Endometrium (tissue), 2 donors: ENCODE results near the gene BMP6.

Source experiments
- FAIRE-seq: peaks from 2 replicates; lab custom pipeline; 2012; peaks lifted over from hg19 to GRCh38; lab: Jason Lieb, UNC
- donor health status: control.
- donor health status: control.

The BMP6 gene

DNA sequence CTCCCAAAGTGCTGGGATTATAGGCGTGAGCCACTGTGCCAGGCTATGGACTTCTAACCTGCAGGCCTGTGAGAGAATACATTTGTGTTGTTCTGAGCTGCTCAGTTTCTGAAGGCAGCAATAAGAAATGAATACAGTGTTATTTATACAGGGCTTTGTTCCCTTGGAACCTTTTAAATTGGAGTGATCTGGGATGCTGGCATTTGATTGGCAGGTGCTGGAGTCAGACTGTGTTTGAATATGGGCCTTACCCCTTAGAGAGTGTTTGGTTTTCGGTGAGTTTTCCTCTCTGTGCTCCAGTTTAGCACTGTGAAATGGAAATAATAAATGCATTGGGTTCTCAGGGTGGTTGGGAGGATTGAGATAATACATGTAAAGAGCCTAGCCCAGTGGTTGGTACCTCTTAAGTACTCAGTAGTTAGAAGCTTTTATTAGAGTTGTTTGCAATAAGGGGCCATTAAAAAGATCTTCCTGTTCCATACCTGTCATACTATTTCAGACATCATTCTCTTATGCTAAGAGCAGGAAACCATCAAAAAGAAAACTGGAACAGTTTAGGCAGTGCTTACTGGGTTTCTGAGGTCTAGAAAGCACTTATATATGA is 22.1 kb downstream of the BMP6 start:
- no peak for FAIRE-seq

DNA sequence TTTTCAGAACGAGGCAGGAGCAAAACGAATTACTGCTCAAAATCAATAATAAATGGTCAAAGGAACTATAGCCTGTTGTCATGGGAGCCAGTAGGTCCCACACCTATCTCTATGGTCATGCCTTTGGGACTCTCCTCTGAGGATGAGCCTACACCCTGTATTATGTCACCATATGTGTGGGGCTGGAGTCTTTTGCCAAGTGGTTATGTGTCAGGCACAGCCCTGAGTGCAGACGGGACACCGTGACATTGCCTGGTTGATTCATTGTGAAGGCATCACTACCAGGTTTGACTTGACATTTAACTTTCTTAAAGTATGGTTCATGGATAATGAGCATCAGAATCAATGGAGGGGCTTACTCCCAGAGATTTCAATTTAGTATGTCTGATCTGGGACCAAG is 23.6 kb downstream of the BMP6 start:
- FAIRE-seq = no peak

DNA sequence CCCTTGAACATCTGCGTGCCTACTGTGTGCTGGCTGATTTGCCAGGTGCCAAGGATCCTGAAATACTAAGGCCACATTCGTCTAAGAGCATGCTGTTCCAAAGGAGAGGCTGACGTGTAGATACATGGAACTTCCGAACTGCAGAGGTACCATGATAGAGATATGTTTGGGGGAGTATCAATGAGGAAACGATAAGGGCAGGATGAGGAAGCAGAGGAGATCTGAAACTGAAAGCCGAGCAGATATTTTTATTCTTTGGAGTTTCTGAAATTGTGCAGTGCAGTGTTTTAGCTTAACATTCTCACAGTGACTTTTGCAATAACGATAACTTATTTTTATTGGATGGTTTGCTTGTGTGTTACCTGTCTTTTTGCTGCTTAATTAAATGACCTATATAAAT is 24.3 kb downstream of the BMP6 start:
- no peak for FAIRE-seq

DNA sequence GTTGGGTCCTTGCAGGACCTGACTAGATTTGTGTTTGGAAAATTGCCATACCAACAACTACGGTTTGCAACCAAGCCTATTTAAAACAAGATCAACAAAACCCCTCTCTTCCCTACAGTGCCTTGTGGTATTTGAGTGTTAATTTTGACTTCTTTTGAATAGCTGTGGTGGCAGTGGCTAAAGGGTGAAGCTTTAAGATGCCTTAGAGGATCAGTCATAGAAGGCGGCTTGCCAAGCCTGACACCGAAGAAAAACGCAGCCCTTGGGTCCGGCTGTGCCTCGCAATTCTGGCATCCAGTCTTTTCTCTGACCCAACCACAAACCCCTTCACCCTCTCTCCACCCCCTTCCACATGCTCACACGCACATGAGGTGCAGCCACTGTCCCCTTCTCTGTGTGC is 32.6 kb downstream of the BMP6 start:
- no peak for FAIRE-seq

DNA sequence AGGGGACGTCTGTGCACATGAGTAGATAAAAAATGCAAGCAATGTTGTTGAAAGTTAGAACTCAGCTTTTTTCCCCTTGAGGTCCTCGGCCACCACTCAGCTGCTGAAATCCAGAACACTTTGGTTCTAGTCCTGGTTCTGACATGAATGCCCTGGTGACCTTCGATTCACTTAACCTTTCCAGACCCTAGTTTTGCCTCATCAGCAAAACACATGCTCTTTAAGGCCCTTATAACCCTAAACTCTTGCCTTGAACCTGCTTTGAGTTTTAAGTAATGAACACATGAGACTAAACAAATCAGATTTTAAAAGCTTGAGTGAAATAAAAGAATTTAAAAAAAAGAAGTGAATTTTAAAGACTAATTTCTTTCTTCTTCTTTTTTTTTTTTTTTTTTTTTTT is 33.4 kb downstream of the BMP6 start:
- no peak for FAIRE-seq

DNA sequence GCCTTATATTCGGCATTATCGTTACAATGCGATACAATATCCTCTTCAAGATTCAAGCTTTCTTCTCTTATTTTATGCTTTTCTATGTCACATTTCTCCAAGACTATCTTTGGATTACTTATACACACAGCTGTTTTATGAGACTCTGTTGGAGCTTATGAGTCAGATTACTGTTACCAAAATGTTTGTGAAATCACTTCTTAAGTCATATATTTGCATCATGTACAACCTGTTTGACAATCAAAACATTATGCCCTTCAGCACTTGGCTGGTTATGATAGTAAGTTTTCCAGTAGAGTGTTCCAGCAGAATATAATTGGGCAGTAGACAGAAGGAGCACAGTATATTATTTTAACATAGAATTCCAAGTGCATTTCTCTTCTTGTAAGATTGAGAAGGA is 35.2 kb downstream of the BMP6 start:
- FAIRE-seq = no peak

DNA sequence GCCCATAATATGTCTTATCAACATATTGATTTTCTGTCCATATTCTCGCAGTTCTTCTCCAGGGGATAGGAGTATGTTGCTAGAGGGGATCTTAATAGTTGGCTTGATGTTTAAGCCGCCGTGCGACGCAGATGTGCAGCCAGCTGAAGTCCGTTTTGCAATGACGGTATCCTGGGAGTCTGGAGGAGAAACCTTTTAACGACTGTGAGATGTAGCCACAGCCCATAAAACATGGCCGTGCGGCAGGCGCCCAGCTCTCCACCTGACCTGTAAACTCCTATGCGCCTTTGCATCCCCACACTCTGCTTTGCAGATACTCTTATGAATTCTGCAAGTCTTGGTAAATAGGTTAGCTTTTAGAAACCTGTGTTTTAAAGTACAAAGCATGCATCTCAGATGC is 36.9 kb downstream of the BMP6 start:
- no peak for FAIRE-seq

DNA sequence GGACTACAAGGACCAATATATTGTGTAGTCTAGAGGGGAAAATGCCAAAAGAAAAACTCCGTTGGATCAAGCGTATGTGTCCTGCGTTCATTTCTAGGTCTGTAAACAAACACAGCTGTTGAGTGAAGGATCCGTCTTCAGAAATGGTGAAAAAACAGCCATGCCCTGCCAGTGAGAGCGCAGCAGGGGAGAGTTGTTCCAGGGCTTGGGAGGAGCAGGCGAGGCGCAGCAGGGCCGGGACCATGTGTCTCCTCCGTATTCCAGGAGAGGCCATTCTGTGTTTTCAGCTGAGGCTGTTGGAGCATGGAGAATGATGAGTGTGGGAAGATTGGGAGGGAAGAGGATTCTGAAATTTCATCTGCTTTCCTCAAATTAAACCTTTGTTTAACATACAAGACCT is 38.0 kb downstream of the BMP6 start:
- FAIRE-seq = no peak

DNA sequence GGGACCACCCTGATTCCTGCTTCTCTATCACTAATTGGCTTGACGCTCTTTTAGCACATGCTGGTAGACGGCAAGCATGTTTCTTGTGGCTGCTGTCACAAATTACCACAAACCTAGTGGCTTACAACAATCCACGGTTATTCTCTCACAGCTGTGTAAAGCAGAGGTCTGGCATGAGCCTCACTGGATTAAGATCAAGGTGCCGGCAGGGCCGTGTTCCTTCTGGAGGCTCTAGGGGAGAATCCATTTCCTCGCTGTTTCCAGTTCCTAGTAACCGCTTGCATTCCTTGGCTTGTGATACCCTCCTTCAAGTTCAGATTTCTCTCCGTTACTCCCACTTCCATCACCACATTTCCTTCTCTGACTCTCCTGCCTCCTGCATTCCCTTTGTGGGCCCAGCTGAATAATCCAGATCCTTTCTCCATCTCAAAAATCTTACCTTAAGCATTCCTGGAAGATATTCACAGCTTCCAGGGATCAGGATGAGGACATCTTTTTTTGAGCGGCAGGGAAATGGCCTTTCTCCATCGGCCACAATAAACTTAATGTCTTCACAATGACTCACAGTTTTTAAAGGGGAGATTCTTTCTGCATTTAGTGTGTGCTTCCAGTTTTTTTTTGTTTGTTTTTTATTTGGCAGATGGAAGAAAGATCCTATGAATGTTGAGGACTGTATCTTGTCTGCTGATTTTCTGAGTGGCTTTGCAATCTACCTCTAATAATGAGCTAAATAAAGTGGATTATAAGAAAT is 39.9 kb downstream of the BMP6 start:
- FAIRE-seq = no peak

DNA sequence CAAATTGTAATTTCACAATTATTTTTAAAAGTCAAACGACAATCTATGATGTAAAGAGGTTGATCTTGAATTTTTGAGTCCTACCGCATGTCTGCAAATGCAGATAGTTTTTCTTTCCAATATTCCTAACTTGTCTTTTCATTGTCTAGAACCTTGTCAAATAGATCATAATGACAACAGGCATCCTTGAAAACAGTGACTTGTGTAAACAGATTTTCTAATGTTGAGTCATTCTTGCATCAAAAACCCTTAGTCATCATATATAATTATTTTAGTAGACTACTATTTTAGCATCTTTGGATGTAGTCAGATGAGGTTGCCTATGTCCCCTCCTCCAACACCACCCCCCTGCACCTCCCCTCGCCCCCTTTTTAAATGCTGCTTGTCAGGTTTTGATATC is 43.8 kb downstream of the BMP6 start:
- no peak for FAIRE-seq

DNA sequence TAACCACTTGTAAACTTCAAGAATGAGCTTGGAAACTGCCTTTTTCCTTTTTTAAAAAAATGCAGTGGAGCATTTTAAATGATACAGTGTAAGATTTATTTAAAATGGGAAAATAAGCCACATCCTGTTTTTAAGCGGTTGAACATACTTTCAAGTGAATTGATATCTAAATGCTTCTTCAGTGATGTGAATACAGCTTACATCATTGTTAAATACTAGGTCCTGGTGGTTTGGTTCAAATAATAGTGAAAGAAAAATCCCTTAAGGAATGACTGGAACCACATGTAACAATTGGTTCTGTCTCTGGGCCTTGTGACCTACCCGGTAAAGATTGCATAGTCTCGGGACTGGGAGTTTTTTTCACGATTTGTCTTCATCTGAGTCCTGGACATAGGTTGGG is 44.2 kb downstream of the BMP6 start:
- FAIRE-seq = no peak

DNA sequence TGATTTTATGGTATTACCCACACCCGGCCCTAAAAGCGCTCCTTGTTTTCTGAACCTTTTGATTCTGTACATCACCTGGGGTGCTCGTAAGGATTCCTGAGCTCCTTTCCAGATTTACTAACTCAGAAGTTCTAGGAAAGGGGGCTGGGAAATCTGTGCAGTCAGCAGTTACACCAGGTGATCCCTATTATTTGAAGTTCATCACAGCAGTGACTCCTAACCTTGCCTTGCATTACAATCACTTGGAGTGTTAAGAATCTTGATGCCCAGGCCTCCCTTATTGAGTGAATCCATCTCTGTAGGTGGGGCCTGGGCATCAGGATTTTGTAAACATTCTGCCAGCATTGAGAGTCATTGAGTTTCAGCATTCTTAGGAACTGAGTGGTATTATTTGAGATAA is 44.7 kb downstream of the BMP6 start:
- FAIRE-seq = no peak

DNA sequence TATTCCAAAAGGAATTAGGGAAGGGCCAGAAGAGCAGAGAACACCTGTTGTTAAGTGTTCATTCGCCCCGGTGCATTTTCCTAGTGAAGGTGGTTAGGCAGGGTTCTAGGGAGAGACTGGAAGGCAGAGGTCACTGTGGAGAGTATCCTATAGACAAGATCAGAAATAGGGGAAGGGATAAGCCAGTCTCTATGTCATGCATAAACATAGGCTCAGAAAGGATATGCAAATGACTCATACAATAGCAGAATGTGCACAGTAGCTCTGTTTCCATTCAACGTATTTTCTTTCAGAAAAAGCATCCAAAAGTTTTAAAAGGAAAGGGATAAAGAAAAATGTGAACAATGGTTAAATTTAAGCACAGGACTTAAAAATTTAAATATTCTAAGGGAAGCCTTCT is 47.4 kb downstream of the BMP6 start:
- FAIRE-seq = no peak

DNA sequence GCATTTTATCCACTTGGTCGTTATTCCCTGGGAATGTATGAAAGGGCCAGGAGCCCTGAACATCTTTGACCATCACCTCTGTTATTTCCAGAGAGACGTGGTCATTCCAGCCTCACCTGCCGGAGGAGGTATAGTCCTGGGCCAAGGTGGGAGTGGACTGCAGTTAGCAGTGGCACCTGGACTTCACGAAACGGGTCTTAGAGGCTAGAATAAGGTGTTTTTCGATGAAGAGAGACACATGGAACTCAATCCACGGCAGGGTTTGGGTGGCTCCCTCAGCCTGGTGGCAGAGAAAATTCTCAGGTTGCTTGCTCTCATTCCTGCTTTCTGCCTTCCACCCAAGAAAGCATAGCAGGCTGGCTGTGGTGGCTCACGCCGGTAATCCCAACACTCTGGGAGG is 48.0 kb downstream of the BMP6 start:
- FAIRE-seq = no peak

DNA sequence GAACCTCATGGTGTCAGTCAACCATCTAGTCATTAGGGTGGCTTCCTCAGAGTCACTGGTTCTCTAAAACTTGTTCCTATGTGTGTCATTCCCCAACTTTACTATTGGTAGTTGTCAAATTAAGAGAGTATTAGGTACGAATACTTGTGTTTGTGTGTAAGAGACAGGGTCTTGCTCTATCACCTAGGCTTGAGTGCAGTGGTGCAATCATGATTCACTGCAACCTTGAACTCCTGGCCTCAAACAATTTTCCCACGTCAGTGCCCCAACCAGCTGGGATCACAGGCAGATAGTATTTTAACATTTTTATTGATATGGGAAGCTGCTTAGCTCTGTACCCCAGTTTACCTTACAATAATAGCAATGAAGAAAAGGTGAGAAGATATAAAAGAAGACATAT is 50.6 kb downstream of the BMP6 start:
- FAIRE-seq = no peak

DNA sequence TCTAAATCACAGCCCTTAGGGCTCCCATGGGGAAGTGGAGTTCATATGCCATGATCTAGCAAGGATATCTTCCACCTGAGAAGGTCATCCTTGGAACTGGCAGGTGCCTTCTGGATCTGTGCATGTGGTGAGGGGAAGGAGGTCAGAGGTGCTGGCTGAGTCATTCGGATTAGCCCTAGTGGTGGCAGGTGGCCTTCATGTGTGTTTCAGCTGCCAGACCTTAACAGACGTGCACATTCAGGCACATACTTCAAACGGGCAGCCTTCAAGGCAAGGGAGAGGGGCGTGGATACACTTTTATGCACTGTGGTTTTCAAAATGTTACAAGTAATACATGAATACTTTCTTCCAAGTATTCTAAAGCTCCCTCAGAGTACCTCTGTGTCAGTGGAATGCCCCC is 51.2 kb downstream of the BMP6 start:
- no peak for FAIRE-seq

DNA sequence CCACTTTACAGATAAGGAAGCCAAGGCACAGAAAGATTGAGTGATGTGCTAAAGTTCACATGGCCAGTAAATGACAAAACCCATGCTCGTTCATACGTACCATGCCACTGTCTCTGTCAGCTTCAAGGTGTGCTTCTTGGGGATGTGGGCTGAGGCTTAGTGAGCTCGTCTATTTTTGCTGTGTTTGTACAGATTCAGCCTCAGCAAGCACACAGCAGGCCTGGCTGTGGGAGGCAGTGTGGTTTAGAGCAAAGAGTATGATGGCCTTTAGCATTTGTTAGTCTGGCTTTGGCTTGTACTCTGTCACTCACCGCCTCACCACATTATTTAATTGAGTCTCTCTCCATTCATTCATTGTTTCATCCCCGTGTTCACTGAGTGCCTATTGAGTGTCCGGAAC is 55.3 kb downstream of the BMP6 start:
- FAIRE-seq = no peak

DNA sequence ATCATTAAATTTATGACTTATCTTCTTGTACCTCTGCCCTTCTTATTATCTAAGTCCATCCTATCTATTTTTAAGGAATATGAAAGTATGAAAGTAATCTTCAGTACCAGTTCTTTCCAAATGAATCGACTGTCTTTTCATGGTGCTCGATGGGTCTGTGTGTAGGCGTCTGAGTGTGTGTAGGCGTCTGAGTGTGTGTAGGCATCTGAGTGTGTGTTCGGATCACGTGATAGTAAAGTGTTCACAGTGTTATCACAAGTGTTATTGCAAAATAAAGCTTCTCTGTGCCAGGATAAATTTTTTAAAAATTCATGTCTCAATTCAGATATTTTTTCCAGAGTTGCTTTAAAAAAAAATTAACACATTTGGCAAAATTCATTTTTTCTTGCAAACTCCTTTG is 58.3 kb downstream of the BMP6 start:
- no peak for FAIRE-seq

DNA sequence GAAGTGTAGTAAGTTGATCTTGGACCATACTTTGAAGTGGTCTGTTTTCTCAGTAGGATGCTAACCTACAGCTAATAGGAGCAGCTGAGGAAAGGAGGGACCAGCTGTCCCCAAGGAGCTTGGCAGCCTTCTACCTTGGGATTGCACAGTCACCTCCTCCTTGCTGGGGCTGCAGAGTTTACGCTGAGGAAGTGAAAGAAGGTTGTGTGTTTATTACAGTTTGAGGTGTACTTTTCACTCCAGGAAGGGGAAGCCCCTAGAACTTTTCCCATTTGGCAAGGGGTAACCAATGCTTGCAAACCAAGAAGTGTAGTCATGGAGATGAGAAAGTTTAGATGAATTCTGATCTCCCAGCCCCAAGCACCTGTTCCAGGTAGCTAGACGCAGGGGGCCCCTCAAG is 58.8 kb downstream of the BMP6 start:
- no peak for FAIRE-seq

DNA sequence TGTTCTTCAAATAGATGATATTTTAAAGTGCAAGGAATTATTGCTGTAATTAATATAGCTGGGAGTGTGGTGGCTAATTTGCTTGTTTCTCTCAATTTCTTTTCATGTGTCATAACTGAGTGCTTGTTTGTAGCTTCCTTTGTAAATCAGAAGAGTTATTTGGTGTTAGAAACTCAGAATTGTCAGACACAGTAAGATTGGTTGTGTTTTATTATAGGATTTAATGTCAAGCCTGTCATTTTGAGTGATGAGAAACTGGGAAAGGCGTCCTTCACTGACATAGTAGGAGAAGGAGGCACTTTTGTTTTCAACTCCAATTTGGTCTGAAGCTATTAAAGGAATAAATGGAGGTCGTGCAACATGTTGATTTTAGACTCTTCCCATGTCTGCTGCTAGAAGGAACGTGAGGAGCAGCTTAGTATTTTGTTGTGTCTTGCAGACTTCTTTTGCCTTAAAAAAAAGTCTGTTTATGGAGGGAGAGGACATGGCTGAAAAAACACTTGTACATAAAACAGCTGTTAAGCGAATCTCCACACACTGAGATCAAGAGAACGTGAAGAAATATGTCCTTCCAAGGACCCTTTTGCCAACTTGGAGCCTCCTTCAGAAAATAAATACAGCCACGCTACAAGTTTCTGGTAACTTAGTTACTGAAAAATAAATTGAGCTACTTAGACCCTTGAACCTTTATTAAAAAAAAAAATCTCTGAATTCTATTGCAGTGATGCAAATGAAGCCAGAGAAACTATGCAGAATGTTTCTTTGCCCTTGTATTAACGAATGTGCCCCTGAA is 59.5 kb downstream of the BMP6 start:
- peak; percentile 39 for FAIRE-seq

DNA sequence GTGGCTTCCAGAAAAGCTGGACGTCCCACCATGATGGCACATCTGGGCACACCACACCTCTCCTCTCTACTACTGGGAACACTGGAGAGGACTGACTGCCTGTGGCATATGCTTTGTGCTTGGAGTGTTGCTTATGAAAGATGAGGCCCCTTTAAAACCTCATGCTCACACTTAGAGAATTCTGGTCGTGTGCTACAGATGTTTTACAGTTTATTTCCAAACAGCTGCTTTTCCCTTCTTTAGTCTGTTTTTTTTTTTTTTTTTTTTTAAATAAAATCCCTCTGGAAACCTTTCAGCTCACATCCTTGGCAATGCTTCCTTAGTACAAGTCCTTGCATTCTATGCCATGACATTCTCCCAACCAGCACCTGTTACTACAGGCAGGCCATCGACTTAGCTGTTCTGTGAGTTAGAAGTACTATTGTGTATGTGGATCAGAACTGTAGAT is 60.3 kb downstream of the BMP6 start:
- no peak for FAIRE-seq

DNA sequence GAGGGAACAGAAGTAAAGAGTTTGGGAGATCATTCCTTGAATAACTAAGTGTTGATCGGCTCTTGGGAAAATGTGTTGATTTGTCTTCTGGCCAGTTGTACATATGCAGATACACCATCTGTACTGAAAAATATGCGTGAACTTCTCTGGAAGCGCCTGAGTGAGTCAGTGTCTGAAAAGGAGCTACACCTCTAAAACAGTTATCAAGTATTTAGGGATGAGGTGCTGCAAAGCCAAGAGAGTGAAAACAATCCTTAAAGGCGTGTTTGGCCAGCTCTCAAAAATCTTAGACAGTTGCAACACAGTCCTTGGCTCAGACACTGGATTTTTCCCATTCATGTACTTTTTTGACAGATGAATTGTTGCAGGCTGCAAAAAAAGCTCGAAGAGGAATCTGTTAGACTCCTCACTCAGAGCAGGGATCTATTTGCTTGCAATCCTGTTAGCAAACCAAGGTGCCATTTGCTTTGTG is 61.3 kb downstream of the BMP6 start:
- FAIRE-seq = peak; percentile 70

DNA sequence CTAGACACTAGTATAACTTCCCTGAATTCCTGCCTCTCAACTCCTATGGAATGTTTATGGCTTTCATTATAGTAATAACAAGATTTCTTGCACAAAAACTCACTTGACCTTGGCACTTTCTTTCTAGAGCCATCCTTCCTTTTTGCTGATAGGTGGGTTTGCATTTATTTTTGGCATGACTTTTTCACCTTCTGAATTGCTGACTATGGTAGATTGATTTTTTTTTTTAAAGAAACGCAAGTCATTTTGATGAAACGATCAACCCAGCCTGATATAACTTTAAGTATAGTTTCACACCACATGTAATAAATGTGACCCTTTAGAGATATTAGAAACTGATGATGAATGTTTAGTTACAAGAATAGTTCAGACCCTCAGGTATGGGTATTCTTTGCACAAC is 61.8 kb downstream of the BMP6 start:
- no peak for FAIRE-seq
